GM19025 (cell line): ENCODE results near the gene TTC1.

Source experiments
- ATAC-seq: cut with Tn5 transposase; IDR thresholded peaks from one replicate; pipeline ENCODE4 v1.9.1; 2021; ENCODE audit warnings: mild to moderate bottlenecking, low read depth, moderate library complexity; ENCODE audit not compliant: unreplicated experiment

The TTC1 gene

DNA sequence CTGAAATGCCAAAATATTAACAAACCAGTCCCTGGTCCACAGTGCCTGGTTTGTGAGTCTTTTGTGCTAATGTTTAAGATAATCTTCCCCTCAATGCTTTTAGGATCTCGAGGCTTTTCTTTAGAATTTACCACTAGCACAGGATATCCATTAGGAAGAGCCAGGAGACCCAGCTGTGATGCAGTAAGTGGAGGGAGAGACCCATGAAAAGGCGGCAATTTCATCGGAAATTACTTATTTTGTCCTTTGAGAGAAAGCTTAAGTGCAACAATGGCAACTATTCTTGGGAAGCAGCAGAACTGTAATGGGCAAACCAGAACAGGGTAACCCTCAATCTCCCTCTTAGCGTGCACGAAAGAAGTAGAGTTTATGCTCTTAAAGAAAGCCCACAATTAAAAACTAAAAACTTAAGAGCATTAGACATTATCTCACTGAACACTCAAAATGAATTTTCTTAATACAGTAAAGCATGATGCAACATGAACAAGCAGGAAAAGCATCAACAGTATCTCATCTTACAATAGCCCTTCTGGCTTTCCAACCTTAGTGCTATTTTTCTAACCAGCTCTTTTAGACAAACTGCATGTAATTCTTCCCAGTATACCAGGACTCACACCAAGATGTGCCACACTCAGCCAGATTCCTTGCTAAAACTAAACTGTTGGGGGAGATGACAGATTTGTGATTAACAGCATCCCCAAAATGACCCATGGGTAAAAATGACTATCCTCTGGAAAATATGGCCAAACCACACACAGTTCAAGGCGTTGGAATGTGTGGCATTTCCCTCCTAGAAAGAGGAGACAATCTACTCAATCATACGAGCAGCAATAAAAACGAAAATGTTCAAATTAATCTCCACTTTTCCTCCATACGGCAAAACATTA lies 73.9 kb downstream of the TTC1 start:
- ATAC-seq = no peak

DNA sequence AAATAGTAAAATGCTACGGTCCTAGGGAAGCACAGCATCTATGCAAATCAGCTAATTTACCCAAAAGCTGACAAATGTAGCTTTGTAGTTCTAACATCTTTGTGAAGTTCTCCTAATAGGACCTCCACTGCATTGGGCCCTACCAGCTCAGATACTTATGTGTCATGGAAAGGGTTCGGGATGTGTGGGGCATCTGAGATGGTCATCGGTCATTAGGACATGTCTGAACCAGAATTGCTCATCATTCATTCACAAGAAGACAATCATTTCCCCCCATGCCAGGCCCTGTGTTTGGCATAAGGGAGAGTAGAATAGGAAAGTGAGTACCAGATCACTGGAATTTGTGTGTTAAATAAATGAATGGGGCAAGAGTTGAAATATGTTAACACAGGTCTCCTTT lies 74.6 kb downstream of the TTC1 start:
- ATAC-seq = no peak

DNA sequence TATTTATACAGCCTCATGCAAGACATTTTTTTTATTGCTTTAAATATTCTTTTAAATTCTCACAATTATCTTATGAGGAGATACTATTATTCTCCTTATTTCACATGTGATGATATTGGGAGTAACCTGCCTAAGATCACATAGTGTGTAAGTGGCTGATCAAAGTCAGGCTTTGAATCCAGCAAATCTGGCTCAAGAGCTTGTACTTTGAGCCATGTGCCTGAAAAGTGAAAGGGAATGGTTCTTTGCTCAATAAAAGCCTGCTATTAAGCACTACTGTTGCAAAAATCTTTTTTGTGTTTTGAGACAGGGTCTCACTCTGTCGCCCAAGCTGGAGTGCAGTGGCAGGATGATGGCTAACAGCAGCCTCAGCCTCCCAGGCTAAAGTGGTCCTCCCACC lies 75.2 kb downstream of the TTC1 start:
- ATAC-seq = no peak

DNA sequence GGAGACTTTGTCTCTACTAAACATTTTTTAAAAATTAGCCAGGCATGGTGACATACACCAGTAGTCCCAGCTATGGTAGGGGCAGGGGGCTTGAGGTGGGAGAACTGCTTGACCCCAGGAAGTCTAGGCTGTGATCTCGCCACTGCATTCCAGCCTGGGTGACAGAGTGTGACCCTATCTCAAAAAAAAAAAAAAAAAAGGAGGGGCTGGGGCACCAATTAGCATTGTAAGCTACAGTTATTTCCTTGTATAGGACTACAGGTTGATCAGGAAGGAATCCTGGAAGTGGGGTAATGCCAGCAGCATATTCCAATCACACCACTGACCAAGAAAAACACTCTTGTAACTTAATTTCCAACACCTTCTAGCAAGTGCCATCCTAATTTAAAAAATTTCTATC lies 78.3 kb downstream of the TTC1 start:
- ATAC-seq = no peak

DNA sequence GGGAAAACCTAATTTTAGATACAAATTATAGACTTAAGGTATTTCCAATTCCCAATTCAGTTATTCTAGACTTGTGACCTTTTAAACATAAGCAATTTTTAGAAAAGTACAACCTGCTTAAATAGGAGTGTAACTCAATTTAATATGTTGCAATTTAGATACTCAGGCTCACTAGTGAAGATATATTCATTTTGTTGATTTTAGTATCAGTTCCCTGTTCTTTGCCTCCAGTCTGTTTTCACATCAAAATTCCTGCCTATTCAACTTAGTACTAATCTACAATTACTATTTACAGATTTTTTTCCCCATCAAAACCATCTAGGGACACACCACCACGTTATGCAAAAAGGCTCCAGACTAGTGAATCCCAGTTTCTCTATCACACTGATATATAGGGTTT lies 79.9 kb downstream of the TTC1 start:
- no peak for ATAC-seq

DNA sequence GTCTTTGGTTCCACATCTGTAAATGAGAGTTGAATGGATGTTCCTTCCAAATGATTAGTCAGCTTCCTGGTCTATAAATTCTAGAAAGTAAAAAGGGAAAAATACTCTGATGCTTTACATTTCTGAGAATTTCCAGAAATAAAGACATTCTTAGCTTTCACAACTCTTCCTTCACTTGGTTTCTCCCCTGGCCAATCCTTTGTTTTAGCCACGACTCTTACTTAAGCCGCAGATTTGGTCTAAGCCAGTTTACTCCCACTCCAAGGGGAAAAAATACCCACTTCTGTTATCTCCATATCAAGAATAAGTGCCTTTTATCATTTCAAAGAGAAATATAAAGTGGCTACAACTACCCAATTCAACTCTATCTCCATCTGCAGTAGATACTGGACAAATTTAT lies 80.6 kb downstream of the TTC1 start:
- ATAC-seq = no peak

DNA sequence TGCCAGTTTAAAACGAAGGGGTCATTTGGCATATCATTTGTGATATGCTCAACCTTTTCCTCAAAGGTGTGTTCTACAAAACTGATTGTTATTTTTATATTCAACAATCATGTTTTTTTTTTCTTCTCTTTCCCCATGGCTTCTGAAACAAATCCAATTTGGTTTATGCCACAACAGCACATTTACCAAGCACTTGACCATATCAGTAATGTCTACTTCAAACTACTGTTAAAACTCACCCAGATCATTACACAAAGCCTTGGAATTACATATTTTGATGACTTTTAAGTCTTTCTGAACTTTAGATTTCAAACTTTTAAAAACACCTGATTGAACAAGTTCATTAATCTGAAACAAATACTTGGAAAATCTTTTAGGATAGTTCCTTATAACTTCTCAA lies 81.1 kb downstream of the TTC1 start:
- ATAC-seq = no peak

DNA sequence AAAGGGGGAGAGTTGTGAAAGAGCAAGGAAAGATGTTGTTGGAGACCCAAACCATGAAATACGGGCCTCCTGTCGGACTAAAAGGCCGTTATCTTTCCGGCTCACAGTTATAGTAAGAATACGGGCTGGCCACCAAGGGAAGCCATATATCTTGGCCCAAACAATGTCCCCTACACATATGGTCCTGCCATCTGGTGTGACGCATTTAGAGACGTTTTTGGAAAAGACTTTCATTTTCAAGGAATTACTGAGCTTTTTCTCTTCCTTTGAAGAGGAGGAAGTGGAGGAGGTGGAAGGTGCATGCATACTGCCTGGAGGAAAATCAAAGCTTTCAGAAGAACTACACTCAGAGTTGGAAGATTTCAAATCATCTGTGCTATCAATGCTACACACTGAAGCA lies 83.6 kb downstream of the TTC1 start:
- ATAC-seq = no peak

DNA sequence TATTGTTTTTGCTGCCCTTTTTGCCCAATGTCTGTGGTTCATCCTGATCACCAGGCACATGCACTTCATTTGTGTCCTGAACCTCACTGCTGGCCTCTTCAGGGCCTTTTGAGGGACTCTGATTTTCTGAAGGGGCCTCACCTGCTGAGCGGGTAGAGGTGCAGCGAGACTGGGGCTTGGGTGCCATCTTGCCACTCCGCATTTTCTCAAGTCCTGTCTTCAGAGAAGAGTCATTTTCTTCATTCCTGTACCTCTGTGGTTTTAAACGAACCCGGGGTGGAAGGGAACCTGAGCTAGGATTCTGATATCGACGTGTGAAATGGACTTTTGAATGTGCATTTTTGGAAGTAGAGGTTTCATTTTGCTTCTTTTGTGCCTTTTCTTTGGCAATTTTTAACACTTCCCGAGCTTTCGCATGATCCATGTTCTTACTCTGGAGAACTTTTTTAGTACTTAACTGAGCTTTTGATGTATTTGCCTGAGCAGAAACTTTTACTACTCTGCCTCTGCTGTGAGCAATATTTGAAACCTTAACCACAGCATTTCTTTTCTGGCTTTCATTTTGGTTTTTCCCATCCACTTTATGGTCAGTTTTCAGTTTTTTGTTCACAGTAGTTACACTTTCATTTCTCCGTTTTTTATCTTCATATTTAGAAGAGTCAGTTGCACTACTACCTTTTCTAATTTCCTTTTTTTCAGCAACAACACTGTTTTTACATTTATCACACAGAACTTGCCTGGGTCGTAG lies 84.2 kb downstream of the TTC1 start:
- ATAC-seq = peak; percentile 76

DNA sequence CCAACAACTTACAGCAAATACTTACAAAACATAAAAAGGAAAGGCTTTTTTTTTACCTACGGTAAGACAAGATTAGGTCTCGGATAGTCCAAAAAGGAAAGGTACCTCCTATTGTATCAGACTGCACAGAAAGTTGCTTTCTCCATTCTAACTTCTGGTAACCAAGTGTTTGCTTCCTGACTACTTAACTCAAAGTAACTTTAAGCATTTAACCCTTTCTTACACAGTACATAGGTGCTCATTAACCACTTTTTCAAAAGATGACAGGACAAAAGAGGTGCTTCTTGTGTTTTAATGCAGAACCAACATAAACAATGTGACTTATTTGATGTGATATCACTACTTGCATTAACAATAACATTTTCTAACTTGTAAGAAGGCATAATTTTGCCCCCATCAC lies 87.2 kb downstream of the TTC1 start:
- no peak for ATAC-seq

DNA sequence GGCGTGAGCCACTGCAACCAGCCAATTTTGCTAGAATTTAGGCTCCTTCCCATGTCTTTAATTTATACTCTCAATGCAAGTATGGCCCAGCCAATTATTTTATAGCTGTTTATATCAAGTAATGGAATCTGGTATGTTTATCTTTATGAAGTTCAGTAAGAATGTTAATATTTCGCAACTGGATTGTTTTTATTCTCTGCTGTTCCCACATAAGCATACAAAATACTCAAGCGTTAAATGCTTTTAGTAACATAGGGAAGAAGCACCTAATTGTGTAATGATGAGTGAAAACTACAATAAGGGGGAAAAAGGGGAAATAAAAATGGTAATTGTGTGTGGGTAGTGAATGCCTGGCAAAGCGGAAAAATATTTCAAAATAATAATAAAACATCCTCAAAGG lies 89.1 kb downstream of the TTC1 start:
- ATAC-seq = no peak

DNA sequence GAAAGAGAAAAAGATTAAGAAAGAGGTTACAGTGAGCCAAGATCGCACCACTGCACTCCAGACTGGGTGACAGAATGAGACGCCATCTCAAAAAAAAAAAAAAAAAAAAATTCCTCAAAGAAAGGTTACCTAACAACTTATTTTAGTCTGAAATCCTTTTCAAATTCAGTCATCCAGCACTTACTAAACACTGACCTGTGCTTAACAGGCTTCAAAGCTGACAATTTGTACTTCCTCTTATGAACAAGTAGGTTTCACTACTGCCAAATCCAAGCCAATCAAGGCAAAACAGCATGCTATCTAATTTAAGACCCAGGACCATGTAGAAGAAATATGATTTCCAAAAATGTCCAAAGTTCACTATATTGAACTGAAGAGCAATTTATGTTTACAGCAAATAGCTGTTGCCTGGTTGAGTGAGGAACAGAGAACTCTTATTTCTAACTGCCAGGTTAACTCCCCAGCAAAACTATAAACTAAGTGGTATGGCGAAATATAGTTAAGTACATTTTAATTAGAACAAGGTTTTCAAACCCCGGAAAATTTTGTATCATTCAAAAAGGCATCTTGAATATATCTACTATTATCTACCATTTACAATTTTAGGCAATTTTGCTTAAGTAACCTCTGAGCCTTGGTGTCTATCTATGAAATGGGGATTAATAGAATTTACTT lies 96.9 kb downstream of the TTC1 start:
- ATAC-seq = peak; percentile 78

DNA sequence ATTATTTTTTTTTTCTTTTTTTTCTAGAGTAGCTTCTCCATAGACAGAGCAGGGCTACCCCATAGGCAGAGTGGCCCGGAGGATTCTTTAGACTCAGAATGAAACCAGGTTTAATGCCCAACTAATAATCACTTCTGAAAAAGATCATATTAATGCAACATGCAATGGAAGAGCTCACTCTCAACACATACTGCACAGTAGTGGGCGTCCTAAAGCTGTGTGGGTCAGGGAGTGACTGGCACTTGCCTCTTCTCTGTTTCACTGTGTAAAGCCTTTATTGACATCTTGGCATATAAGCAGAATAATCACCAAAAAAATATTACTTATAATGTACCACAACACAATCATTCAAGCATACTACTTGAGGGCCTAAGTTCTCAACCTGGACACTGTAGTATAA lies 99.2 kb downstream of the TTC1 start:
- no peak for ATAC-seq
